HEK293T (cell line): Measurements from ENCODE around the gene WEE2.

Experiments
- CTBP1 ChIP-seq: fragments of 450-650 bp; IDR thresholded peaks from 2 replicates; pipeline ENCODE4 v1.6.1; 2016; ENCODE audit warnings: borderline replicate concordance
- LEF1 ChIP-seq: fragments of 450-650 bp; IDR thresholded peaks from 2 replicates; pipeline ENCODE4 v1.6.1; 2017; ENCODE audit warnings: mild to moderate bottlenecking, borderline replicate concordance
- NFRKB ChIP-seq: fragments of 450-650 bp; IDR thresholded peaks from 2 replicates; pipeline ENCODE4 v1.6.1; 2016; ENCODE audit warnings: mild to moderate bottlenecking, moderate library complexity
- SP1 ChIP-seq: fragments of 450-650 bp; IDR thresholded peaks from 2 replicates; pipeline ENCODE4 v1.6.1; 2017
- SUZ12 ChIP-seq: fragments of 450-650 bp; IDR thresholded peaks from 2 replicates; pipeline ENCODE4 v1.6.1; 2016; ENCODE audit warnings: mild to moderate bottlenecking
- TARDBP ChIP-seq: fragments of 450-650 bp; IDR thresholded peaks from 2 replicates; pipeline ENCODE4 v1.6.1; 2016
- ZNF384 ChIP-seq: fragments of 450-650 bp; IDR thresholded peaks from 2 replicates; pipeline ENCODE4 v1.6.1; 2016
- TF ChIP-seq, protein P1 (sequence below): fragments of 450-650 bp; IDR thresholded peaks from 2 replicates; pipeline ENCODE4 v1.6.1; 2016

DNA sequence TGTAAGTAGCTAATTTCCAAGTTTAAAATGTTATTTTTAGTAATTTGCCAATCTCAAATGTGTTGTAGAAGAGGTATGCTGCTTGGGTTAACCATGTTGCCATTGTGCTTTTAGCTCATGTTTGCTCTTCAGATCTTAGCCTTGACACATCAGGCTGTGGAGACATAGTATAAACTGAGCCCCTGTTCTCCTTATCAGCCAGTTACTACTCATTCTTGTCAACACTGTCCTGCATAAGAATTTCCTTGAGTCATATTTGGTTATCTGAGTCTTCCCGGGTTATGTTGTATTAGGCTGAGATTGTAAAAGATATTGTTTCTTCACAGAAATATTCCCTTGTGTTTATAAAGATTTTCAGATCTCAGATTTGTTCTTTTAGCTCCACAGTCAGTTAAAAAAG is 34.1 kb downstream of the WEE2 start:
- TF ChIP-seq NFRKB (no peak), SUZ12 (no peak), TARDBP (no peak), LEF1 (no peak), CTBP1 (no peak), ZNF384 (no peak), SP1 (no peak)
- TF ChIP-seq, protein P1, sequence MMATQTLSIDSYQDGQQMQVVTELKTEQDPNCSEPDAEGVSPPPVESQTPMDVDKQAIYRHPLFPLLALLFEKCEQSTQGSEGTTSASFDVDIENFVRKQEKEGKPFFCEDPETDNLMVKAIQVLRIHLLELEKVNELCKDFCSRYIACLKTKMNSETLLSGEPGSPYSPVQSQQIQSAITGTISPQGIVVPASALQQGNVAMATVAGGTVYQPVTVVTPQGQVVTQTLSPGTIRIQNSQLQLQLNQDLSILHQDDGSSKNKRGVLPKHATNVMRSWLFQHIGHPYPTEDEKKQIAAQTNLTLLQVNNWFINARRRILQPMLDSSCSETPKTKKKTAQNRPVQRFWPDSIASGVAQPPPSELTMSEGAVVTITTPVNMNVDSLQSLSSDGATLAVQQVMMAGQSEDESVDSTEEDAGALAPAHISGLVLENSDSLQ, result no peak
